K562 (cell line): ENCODE measurements around the gene ADCY6. TPM values are rescaled to one million over a fixed set of nuclear protein-coding genes. Genes with fewer than 3 reads are reported as not detected.

Source experiments
- ATAC-seq: fragments of 200-7000 bp; cut with Tn5 transposase; 3 replicates; pipeline ENCODE4 v1.9.1; 2020; ENCODE audit warnings: moderate library complexity
- BruUV-seq: library from RNA; stranded (reverse); fragments of 400-500 nt; replicated peaks from 2 replicates; lab custom pipeline; 2021; lab: Mats Ljungman, UMichigan
- CTCF ChIA-PET: fragments of 300-600 bp; formaldehyde crosslinking; extraction: SDS; loops from one replicate; lab custom pipeline; 2021; ENCODE audit warnings: low intra/inter-chr PET ratio; lab: Yijun Ruan, JAX
- POLR2A ChIA-PET: fragments of 300-600, 350-650 bp; sonication (Branson Sonifier 250); formaldehyde crosslinking; extraction: SDS; loops from one replicate; lab custom pipeline; 2021; ENCODE audit warnings: antibody characterized with exemption, inconsistent platforms; lab: Yijun Ruan, JAX
- DNase-seq, 4 experiments: peaks; one replicate each; pipeline versions ENCODE4 v3.0.0 to v3.0.0-alpha.2; 2011 to 2018; ENCODE audit warnings: low spot score in 3 of 4, mixed read lengths in 3 of 4; ENCODE audit errors: extremely low read depth in 1 of 4
- FAIRE-seq: peaks from 2 replicates; lab custom pipeline; 2011; peaks lifted over from hg19 to GRCh38; lab: Jason Lieb, UNC
- H2AFZ ChIP-seq: 2 replicates; pipeline ENCODE4 v1.6.0; 2011; ENCODE audit warnings: low read depth, low read length, control low read depth, inconsistent platforms
- H3K27ac ChIP-seq: fragments of 200-600 bp; 3 replicates; pipeline ENCODE4 v1.8.0; 2011; ENCODE audit warnings: low read depth, mild to moderate bottlenecking, control low read depth, inconsistent platforms, low read length, moderate library complexity, mixed read lengths; ENCODE audit errors: extremely low read depth
- H3K27me3 ChIP-seq, 2 experiments: fragments of 300-600 bp in 1 of 2; 2 replicates in 1 of 2; 3 replicates in 1 of 2; pipeline versions ENCODE4 v1.6.0 to v1.8.0; 2011; ENCODE audit warnings: inconsistent platforms in 2 of 2, low read length in 2 of 2, mild to moderate bottlenecking in 1 of 2, mixed read lengths in 1 of 2, moderate library complexity in 1 of 2; ENCODE audit not compliant: control insufficient read depth in 2 of 2, insufficient read depth in 2 of 2
- H3K36me3 ChIP-seq: fragments of 300-600 bp; 3 replicates; pipeline ENCODE4 v1.8.0; 2011; ENCODE audit warnings: mild to moderate bottlenecking, low read length, inconsistent platforms; ENCODE audit not compliant: control insufficient read depth, insufficient read depth
- H3K4me1 ChIP-seq, 2 experiments: fragments of 200-600 bp in 1 of 2; replicated peaks in 1 of 2; 2 replicates in 1 of 2; 3 replicates in 1 of 2; pipeline versions ENCODE4 v1.5.1 to v1.8.0; 2011; ENCODE audit warnings: inconsistent platforms in 2 of 2, low read length in 2 of 2, mild to moderate bottlenecking in 1 of 2, mixed read lengths in 1 of 2, moderate library complexity in 1 of 2; ENCODE audit not compliant: control insufficient read depth in 2 of 2, insufficient read depth in 2 of 2
- H3K4me2 ChIP-seq: 2 replicates; pipeline ENCODE4 v1.6.1; 2011; ENCODE audit warnings: low read length, control low read depth, inconsistent platforms, mixed read lengths; ENCODE audit not compliant: insufficient read depth
- H3K4me3 ChIP-seq: fragments of 200-600 bp; sonication (generic), shearing (Covaris generic); 2 replicates; pipeline ENCODE4 v1.5.1; 2016; ENCODE audit warnings: control low read depth, inconsistent platforms
- H3K79me2 ChIP-seq: fragments of 200-600 bp; 3 replicates; pipeline ENCODE4 v1.8.0; 2011; ENCODE audit warnings: low read length, inconsistent platforms; ENCODE audit not compliant: control insufficient read depth, insufficient read depth
- H3K9ac ChIP-seq, 2 experiments: 2 replicates each; pipeline versions ENCODE4 v1.6.0 to v1.6.1; 2011; ENCODE audit warnings: low read depth in 2 of 2, low read length in 2 of 2, control low read depth in 1 of 2, inconsistent platforms in 1 of 2, mild to moderate bottlenecking in 1 of 2, mixed read lengths in 1 of 2; ENCODE audit not compliant: insufficient read depth in 1 of 2
- H3K9me1 ChIP-seq: one replicate; pipeline ENCODE4 v1.6.0; 2011; ENCODE audit warnings: inconsistent platforms, mild to moderate bottlenecking, low read length, moderate library complexity; ENCODE audit not compliant: control insufficient read depth, insufficient read depth
- H3K9me3 ChIP-seq: replicated peaks from 2 replicates; pipeline ENCODE4 v1.5.1; 2011; ENCODE audit warnings: low read depth, low read length, inconsistent platforms; ENCODE audit not compliant: control insufficient read depth, insufficient read depth
- H4K20me1 ChIP-seq: replicated peaks from 2 replicates; pipeline ENCODE4 v1.6.1; 2011; ENCODE audit warnings: low read length, inconsistent platforms, mixed read lengths; ENCODE audit not compliant: control insufficient read depth, insufficient read depth
- BHLHE40 ChIP-seq: IDR thresholded peaks from 2 replicates; pipeline ENCODE4 v1.6.1; 2011; ENCODE audit warnings: low read length, improper control_type of control experiment
- DDX20 ChIP-seq: fragments of 450-650 bp; IDR thresholded peaks from 2 replicates; pipeline ENCODE4 v1.6.1; 2016; ENCODE audit warnings: missing genetic modification characterization, low read depth, mild to moderate bottlenecking, missing compliant biosample characterization, moderate library complexity
- HMG20A ChIP-seq: fragments of 450-650 bp; formaldehyde crosslinking; conservative IDR thresholded peaks from 2 replicates; pipeline ENCODE4 v1.4.0; 2020; ENCODE audit warnings: mild to moderate bottlenecking, mixed read lengths
- KDM2B ChIP-seq: fragments of 250-450 bp; sonication (Bioruptor Pico); IDR thresholded peaks from 2 replicates; pipeline ENCODE4 v1.8.0; 2021; ENCODE audit warnings: mild to moderate bottlenecking, moderate library complexity
- PTBP1 ChIP-seq: fragments of 200-400 bp; formaldehyde crosslinking; IDR thresholded peaks from 2 replicates; pipeline ENCODE4 v1.6.1; 2017; ENCODE audit warnings: low read depth, low read length
- SREBF1 ChIP-seq: fragments of 150-350 bp; IDR thresholded peaks from 2 replicates; pipeline ENCODE4 v1.6.1; 2014; ENCODE audit warnings: antibody characterized with exemption, low read depth, low read length, borderline replicate concordance
- ZBTB2 ChIP-seq: fragments of 450-650 bp; IDR thresholded peaks from 2 replicates; pipeline ENCODE4 v1.6.1; 2016; ENCODE audit warnings: antibody characterized with exemption
- WGBS: fragments of 100-300 bp; shearing (Covaris generic); methylation state at CpG from one replicate; pipeline ENCODE4 v1.1.6; 2016; ENCODE audit warnings: low coverage, mixed read lengths; ENCODE audit not compliant: insufficient coverage; ENCODE audit errors: missing lambda C conversion rate; 5-methylcytosine and 5-hydroxymethylcytosine counted together
- in situ Hi-C: fragments of 300-500 bp; cut with MboI; formaldehyde crosslinking; loops from 4 replicates; pipeline ENCODE4 v1.15.0; 2018; ENCODE audit warnings: inconsistent platforms, mixed read lengths
- intact Hi-C: fragments of 100-400 bp; cut with micrococcal nuclease; formaldehyde crosslinking; loops from 2 replicates; pipeline ENCODE4 v1.14.2; 2022
- polyA plus RNA-seq, 8 experiments: library from polyadenylated mRNA; depleted of rRNA in 4 of 8; stranded (reverse) in 5 of 8; unstranded in 3 of 8; fragments of >200 nt; fragmentation: Nextera tagmentation in 2 of 8; fragmentation: Illumina TruSeq in 1 of 8; extraction: Ambion mirVana in 2 of 8; extraction: Trizol in 1 of 8; gene quantifications; 2 replicates each; pipeline versions ENCODE4 v1.2.1 to v1.2.3, GENCODE V29; 2011 to 2014; ENCODE audit warnings: inconsistent platforms in 1 of 8, missing spikeins in 1 of 8
- total RNA-seq, 7 experiments: library from RNA; depleted of rRNA in 6 of 7; stranded (reverse); fragments of >200 nt in 6 of 7; fragmentation: Illumina TruSeq in 2 of 7; extraction: Trizol in 2 of 7; gene quantifications; 2 replicates each; pipeline versions ENCODE4 v1.2.1 to v1.2.3, GENCODE V29; 2011 to 2021; ENCODE audit warnings: low replicate concordance in 1 of 7
- TF ChIP-seq, protein P1 (sequence below): fragments of 250-450 bp; sonication (Bioruptor Pico); IDR thresholded peaks from 2 replicates; pipeline ENCODE4 v1.4.0; 2020; ENCODE audit warnings: mild to moderate bottlenecking, moderate library complexity
- TF ChIP-seq, protein P2 (sequence below): fragments of 200-600 bp; sonication (generic); IDR thresholded peaks from one replicate; pipeline ENCODE4 v1.6.1; 2012; ENCODE audit warnings: mild to moderate bottlenecking, low read depth, low read length, inconsistent platforms

The ADCY6 gene
- total and polyA plus RNA-seq, 9 of the 15 experiments (the other 6 are each of a cell fraction or from before 2014, with no cell fraction given): 0.01 to 1.0 (median 0.53) TPM

DNA sequence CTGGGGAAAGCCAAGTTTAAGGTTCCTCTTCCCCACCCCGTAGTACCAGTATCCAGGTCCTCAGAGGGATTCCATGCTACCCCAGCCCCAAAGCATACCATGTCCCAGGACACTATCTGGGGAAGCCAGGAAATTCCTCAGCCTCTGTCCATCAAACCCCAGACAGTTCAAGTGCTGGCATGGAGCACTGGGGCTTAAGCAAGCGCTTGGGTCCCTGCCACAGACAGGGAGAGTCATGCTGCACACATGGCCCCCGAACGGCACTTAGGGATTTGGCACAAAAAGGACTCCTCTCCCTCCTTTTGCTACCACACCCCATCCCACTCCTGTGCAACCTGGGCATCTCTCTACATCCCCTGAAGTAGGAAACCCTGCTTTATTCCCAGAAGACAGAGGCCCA is 21.8 kb downstream of the ADCY6 start:
- no peaks in the 10 kb centered on the region for H3K79me2 ChIP-seq
- H3K9ac ChIP-seq: no peak overlapping the region
- in situ Hi-C loops (no loop called here), intact Hi-C loops (no loop called here)
- CTCF ChIA-PET: no interaction called here
- H2AFZ ChIP-seq: no peak overlapping the region
- POLR2A ChIA-PET: interaction anchor here (1.0 kb wide), 1 partner anchor 27 kb away, joined by 4 read pairs; no protein-coding TSS in a partner anchor
- no peak overlapping the region for H3K4me2 ChIP-seq
- no peaks in the 10 kb centered on the region for H4K20me1 ChIP-seq
- 0% methylated on average over 4 of the region's 4 CpGs for WGBS
- ATAC-seq (no peak), DNase-seq (no peak), FAIRE-seq (no peak)
- no peaks in the 10 kb centered on the region for H3K36me3 ChIP-seq
- H3K4me3 ChIP-seq: no peak overlapping the region
- no peak overlapping the region for H3K27ac ChIP-seq
- BruUV-seq: no TSS peak
- H3K27me3 ChIP-seq: peaks cover 23 to 64% of the 10 kb centered on the region in 2 experiments
- peaks cover 4% of the 10 kb centered on the region for H3K9me1 ChIP-seq
- H3K4me1 ChIP-seq: no peaks in the 10 kb centered on the region; a peak in 1 of 5 replicates
- H3K9me3 ChIP-seq: no peaks in the 10 kb centered on the region
- no peak for TF ChIP-seq SREBF1
- TF ChIP-seq BHLHE40: no peak
- TF ChIP-seq HMG20A: no peak
- TF ChIP-seq PTBP1: no peak
- no peak for TF ChIP-seq DDX20 (tag)
- TF ChIP-seq, protein P1, sequence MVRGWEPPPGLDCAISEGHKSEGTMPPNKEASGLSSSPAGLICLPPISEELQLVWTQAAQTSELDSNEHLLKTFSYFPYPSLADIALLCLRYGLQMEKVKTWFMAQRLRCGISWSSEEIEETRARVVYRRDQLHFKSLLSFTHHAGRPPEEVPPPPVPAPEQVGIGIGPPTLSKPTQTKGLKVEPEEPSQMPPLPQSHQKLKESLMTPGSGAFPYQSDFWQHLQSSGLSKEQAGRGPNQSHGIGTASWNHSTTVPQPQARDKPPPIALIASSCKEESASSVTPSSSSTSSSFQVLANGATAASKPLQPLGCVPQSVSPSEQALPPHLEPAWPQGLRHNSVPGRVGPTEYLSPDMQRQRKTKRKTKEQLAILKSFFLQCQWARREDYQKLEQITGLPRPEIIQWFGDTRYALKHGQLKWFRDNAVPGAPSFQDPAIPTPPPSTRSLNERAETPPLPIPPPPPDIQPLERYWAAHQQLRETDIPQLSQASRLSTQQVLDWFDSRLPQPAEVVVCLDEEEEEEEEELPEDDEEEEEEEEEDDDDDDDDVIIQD: no peak
- no peak for TF ChIP-seq KDM2B (CRISPR knock-in tag)
- no peak for TF ChIP-seq ZBTB2
- TF ChIP-seq, protein P2, sequence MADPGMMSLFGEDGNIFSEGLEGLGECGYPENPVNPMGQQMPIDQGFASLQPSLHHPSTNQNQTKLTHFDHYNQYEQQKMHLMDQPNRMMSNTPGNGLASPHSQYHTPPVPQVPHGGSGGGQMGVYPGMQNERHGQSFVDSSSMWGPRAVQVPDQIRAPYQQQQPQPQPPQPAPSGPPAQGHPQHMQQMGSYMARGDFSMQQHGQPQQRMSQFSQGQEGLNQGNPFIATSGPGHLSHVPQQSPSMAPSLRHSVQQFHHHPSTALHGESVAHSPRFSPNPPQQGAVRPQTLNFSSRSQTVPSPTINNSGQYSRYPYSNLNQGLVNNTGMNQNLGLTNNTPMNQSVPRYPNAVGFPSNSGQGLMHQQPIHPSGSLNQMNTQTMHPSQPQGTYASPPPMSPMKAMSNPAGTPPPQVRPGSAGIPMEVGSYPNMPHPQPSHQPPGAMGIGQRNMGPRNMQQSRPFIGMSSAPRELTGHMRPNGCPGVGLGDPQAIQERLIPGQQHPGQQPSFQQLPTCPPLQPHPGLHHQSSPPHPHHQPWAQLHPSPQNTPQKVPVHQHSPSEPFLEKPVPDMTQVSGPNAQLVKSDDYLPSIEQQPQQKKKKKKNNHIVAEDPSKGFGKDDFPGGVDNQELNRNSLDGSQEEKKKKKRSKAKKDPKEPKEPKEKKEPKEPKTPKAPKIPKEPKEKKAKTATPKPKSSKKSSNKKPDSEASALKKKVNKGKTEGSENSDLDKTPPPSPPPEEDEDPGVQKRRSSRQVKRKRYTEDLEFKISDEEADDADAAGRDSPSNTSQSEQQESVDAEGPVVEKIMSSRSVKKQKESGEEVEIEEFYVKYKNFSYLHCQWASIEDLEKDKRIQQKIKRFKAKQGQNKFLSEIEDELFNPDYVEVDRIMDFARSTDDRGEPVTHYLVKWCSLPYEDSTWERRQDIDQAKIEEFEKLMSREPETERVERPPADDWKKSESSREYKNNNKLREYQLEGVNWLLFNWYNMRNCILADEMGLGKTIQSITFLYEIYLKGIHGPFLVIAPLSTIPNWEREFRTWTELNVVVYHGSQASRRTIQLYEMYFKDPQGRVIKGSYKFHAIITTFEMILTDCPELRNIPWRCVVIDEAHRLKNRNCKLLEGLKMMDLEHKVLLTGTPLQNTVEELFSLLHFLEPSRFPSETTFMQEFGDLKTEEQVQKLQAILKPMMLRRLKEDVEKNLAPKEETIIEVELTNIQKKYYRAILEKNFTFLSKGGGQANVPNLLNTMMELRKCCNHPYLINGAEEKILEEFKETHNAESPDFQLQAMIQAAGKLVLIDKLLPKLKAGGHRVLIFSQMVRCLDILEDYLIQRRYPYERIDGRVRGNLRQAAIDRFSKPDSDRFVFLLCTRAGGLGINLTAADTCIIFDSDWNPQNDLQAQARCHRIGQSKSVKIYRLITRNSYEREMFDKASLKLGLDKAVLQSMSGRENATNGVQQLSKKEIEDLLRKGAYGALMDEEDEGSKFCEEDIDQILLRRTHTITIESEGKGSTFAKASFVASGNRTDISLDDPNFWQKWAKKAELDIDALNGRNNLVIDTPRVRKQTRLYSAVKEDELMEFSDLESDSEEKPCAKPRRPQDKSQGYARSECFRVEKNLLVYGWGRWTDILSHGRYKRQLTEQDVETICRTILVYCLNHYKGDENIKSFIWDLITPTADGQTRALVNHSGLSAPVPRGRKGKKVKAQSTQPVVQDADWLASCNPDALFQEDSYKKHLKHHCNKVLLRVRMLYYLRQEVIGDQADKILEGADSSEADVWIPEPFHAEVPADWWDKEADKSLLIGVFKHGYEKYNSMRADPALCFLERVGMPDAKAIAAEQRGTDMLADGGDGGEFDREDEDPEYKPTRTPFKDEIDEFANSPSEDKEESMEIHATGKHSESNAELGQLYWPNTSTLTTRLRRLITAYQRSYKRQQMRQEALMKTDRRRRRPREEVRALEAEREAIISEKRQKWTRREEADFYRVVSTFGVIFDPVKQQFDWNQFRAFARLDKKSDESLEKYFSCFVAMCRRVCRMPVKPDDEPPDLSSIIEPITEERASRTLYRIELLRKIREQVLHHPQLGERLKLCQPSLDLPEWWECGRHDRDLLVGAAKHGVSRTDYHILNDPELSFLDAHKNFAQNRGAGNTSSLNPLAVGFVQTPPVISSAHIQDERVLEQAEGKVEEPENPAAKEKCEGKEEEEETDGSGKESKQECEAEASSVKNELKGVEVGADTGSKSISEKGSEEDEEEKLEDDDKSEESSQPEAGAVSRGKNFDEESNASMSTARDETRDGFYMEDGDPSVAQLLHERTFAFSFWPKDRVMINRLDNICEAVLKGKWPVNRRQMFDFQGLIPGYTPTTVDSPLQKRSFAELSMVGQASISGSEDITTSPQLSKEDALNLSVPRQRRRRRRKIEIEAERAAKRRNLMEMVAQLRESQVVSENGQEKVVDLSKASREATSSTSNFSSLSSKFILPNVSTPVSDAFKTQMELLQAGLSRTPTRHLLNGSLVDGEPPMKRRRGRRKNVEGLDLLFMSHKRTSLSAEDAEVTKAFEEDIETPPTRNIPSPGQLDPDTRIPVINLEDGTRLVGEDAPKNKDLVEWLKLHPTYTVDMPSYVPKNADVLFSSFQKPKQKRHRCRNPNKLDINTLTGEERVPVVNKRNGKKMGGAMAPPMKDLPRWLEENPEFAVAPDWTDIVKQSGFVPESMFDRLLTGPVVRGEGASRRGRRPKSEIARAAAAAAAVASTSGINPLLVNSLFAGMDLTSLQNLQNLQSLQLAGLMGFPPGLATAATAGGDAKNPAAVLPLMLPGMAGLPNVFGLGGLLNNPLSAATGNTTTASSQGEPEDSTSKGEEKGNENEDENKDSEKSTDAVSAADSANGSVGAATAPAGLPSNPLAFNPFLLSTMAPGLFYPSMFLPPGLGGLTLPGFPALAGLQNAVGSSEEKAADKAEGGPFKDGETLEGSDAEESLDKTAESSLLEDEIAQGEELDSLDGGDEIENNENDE: no peak
